Fibroblast of lung (primary cell): ENCODE data around the gene ZNF605. TPM values are rescaled to one million over a fixed set of nuclear protein-coding genes. Genes with fewer than 3 reads are reported as not detected.
"Not testable (repeated sequence)": the region's sequence is repeated elsewhere in the genome, so short reads cannot be mapped to it uniquely, and the experiment has no call there.

Source experiments
- DNase-seq, 2 donors: peaks; one replicate each; pipeline versions ENCODE4 v3.0.0 to v3.0.0-alpha.2; 2010; ENCODE audit warnings: low read depth in 2 of 2
- H2AFZ ChIP-seq: 2 replicates; pipeline ENCODE4 v1.5.1; 2012; ENCODE audit warnings: low read length, control low read depth, inconsistent platforms
- H3K27ac ChIP-seq: 2 replicates; pipeline ENCODE4 v1.5.1; 2011; ENCODE audit warnings: low read length, control low read depth; ENCODE audit not compliant: insufficient read depth
- H3K27me3 ChIP-seq: 2 replicates; pipeline ENCODE4 v1.5.1; 2011; ENCODE audit warnings: mild to moderate bottlenecking, low read length; ENCODE audit not compliant: control insufficient read depth, insufficient read depth
- H3K36me3 ChIP-seq: 2 replicates; pipeline ENCODE4 v1.5.1; 2011; ENCODE audit warnings: low read length; ENCODE audit not compliant: control insufficient read depth, insufficient read depth
- H3K4me1 ChIP-seq: 2 replicates; pipeline ENCODE4 v1.5.1; 2011; ENCODE audit warnings: low read length; ENCODE audit not compliant: control insufficient read depth, insufficient read depth; ENCODE audit errors: extremely low read depth
- H3K4me2 ChIP-seq: 2 replicates; pipeline ENCODE4 v1.5.1; 2011; ENCODE audit warnings: low read length, control low read depth; ENCODE audit not compliant: insufficient read depth; ENCODE audit errors: extremely low read depth
- H3K4me3 ChIP-seq, 4 experiments: fragments of 200-600 bp in 1 of 4; sonication (generic) in 1 of 4; replicated peaks in 1 of 4; 2 replicates each; pipeline ENCODE4 v1.5.1; 2011 to 2016; ENCODE audit warnings: low read length in 4 of 4, low read depth in 3 of 4, mild to moderate bottlenecking in 3 of 4, control low read depth in 2 of 4, inconsistent platforms in 1 of 4, mixed read lengths in 1 of 4; ENCODE audit not compliant: insufficient read depth in 1 of 4; ENCODE audit errors: control extremely low read depth in 1 of 4
- H3K79me2 ChIP-seq: 2 replicates; pipeline ENCODE4 v1.5.1; 2012; ENCODE audit warnings: mild to moderate bottlenecking, low read length, inconsistent platforms; ENCODE audit not compliant: control insufficient read depth, insufficient read depth
- H3K9ac ChIP-seq: 2 replicates; pipeline ENCODE4 v1.5.1; 2011; ENCODE audit warnings: mild to moderate bottlenecking, low read length, control low read depth; ENCODE audit not compliant: insufficient read depth
- H3K9me3 ChIP-seq: 2 replicates; pipeline ENCODE4 v1.5.1; 2012; ENCODE audit warnings: low read depth, low read length; ENCODE audit not compliant: control insufficient read depth, insufficient read depth
- H4K20me1 ChIP-seq: 2 replicates; pipeline ENCODE4 v1.5.1; 2011; ENCODE audit warnings: low read length; ENCODE audit not compliant: control insufficient read depth, insufficient read depth; ENCODE audit errors: extremely low read depth
- CTCF ChIP-seq, 2 donors: IDR thresholded peaks in 1 of 2; conservative IDR thresholded peaks in 1 of 2; 1 replicate in 1 of 2; 2 replicates in 1 of 2; pipeline ENCODE4 v1.5.1; 2011 to 2012; ENCODE audit warnings: low read length in 2 of 2, control low read depth in 1 of 2, inconsistent platforms in 1 of 2, low read depth in 1 of 2, mild to moderate bottlenecking in 1 of 2
- EZH2 ChIP-seq: IDR thresholded peaks from 2 replicates; pipeline ENCODE4 v1.5.1; 2012; ENCODE audit warnings: low read length, control low read depth, mild to moderate bottlenecking; ENCODE audit errors: missing control alignments
- polyA plus RNA-seq, 2 donors: library from polyadenylated mRNA; depleted of rRNA in 1 of 2; stranded (reverse) in 1 of 2; unstranded in 1 of 2; fragments of >200 nt; gene quantifications; 2 replicates each; pipeline ENCODE4 v1.2.1, GENCODE V29; 2011 to 2012; ENCODE audit warnings: missing spikeins in 1 of 2
- total RNA-seq: library from RNA; depleted of rRNA; stranded (reverse); fragments of >200 nt; gene quantifications from 2 replicates; pipeline ENCODE4 v1.2.1, GENCODE V29; 2014

ZNF605 gene
- total and polyA plus RNA-seq, 2 donors (not counting 1 experiment from before 2014, with no cell fraction given) = 9.7 to 15.2 TPM

GRCh38 chr12:132963947-132964346 lies 7.8 kb upstream of the ZNF605 start:
- H3K27me3 ChIP-seq, H3K9me3 ChIP-seq, H3K9ac ChIP-seq, H3K79me2 ChIP-seq, H3K4me2 ChIP-seq, H4K20me1 ChIP-seq, H2AFZ ChIP-seq, H3K4me3 ChIP-seq, H3K4me1 ChIP-seq, H3K27ac ChIP-seq, H3K36me3 ChIP-seq, DNase-seq: not testable (repeated sequence)
- peak in 1 of 2 donors; percentile 14 for TF ChIP-seq CTCF (conservative IDR thresholded peaks at IDR 0.05 in 1 of 2, IDR thresholded peaks at IDR 0.05 in 1 of 2; ENCODE audit: low read depth in 1 of 2, low read length in 2 of 2)

GRCh38 chr12:132961790-132962189 lies 5.7 kb upstream of the ZNF605 start:
- not testable (repeated sequence) for H3K9me3 ChIP-seq, H3K4me3 ChIP-seq, H3K9ac ChIP-seq, H2AFZ ChIP-seq, H3K79me2 ChIP-seq, H3K27me3 ChIP-seq, H4K20me1 ChIP-seq, H3K4me1 ChIP-seq, H3K36me3 ChIP-seq, H3K27ac ChIP-seq, H3K4me2 ChIP-seq, DNase-seq

- H3K27ac ChIP-seq = peak overlapping the region; percentile 60
- TF ChIP-seq EZH2 = no peak
- TF ChIP-seq CTCF (conservative IDR thresholded peaks at IDR 0.05 in 1 of 2, IDR thresholded peaks at IDR 0.05 in 1 of 2; ENCODE audit: low read depth in 1 of 2, low read length in 2 of 2) = no peak
Measured at GRCh38 chr12:132955094-132956010, 754 bp downstream of the ZNF605 start.

More at GRCh38 chr12:132955094-132956010, 754 bp downstream of the ZNF605 start:
- Histone ChIP-seq H3K4me3 (peak overlapping the region; percentile 68 to 91 (median 72)), H3K9me3 (peaks cover 16% of the 10 kb centered on the region), H3K27me3 (no peaks in the 10 kb centered on the region), H3K79me2 (peaks cover 40% of the 10 kb centered on the region), H3K9ac (peak overlapping the region; percentile 75), H3K36me3 (peaks cover 2% of the 10 kb centered on the region), H3K4me2 (peak overlapping the region; percentile 92), H4K20me1 (no peaks in the 10 kb centered on the region), H2AFZ (peak overlapping the region; percentile 0), H3K4me1 (no peaks in the 10 kb centered on the region)
- DNase-seq = peak; percentile 70 to 81
